Vagina (tissue), 2 donors: ENCODE results near the gene NACA2. TPM values are rescaled to one million over a fixed set of nuclear protein-coding genes. Genes with fewer than 3 reads are reported as not detected.

ENCODE experiments used
- DNase-seq, 2 donors: peaks; one replicate each; pipeline ENCODE4 v3.0.0-alpha.2; 2017; ENCODE audit errors: extremely low spot score in 2 of 2
- H3K27ac ChIP-seq: fragments of 200-600 bp; sonication (generic); one replicate; pipeline ENCODE4 v1.5.1; 2019
- H3K27me3 ChIP-seq: fragments of 200-600 bp; sonication (generic); one replicate; pipeline ENCODE4 v1.5.1; 2019
- H3K36me3 ChIP-seq, 2 donors: fragments of 200-600 bp; sonication (generic); one replicate each; pipeline ENCODE4 v1.5.1; 2017 to 2019
- H3K4me1 ChIP-seq: fragments of 200-600 bp; sonication (generic); one replicate; pipeline ENCODE4 v1.5.1; 2019
- H3K4me3 ChIP-seq, 2 donors: fragments of 200-600 bp; sonication (generic); 1 replicate in 1 of 2; 2 replicates in 1 of 2; pipeline ENCODE4 v1.5.1; 2016 to 2019
- H3K9me3 ChIP-seq: fragments of 200-600 bp; sonication (generic); one replicate; pipeline ENCODE4 v1.5.1; 2019
- POLR2A ChIP-seq, 2 donors: fragments of 450-650 bp; IDR thresholded peaks; one replicate each; pipeline ENCODE4 v1.6.1; 2017; ENCODE audit warnings: antibody characterized with exemption in 2 of 2, mild to moderate bottlenecking in 2 of 2, moderate library complexity in 2 of 2
- POLR2AphosphoS5 ChIP-seq, 2 donors: sonication (generic); formaldehyde crosslinking; IDR thresholded peaks; one replicate each; pipeline ENCODE4 v1.9.0; 2017; ENCODE audit warnings: antibody characterized with exemption in 2 of 2, mild to moderate bottlenecking in 2 of 2, low read depth in 1 of 2; ENCODE audit not compliant: insufficient read depth in 1 of 2
- intact Hi-C: fragments of 100-400 bp; cut with DNase I; formaldehyde crosslinking; loops from one replicate; pipeline ENCODE4 v1.15.1; 2023
- total RNA-seq: library from RNA; depleted of rRNA; stranded (reverse); fragments of >200 nt; gene quantifications from one replicate; pipeline ENCODE4 v1.2.3, GENCODE V29; 2016
- TF ChIP-seq, protein P1 (sequence below), 3 experiments: fragments of 450-650 bp in 2 of 3; fragments of 200-600 bp in 1 of 3; sonication (generic) in 1 of 3; IDR thresholded peaks; one replicate each; pipeline ENCODE4 v1.5.1; 2017 to 2019; ENCODE audit warnings: antibody characterized with exemption in 3 of 3, mild to moderate bottlenecking in 2 of 3, moderate library complexity in 2 of 3

The NACA2 gene
- total RNA-seq, 1 donor from 2014 or later, result not detected

DNA sequence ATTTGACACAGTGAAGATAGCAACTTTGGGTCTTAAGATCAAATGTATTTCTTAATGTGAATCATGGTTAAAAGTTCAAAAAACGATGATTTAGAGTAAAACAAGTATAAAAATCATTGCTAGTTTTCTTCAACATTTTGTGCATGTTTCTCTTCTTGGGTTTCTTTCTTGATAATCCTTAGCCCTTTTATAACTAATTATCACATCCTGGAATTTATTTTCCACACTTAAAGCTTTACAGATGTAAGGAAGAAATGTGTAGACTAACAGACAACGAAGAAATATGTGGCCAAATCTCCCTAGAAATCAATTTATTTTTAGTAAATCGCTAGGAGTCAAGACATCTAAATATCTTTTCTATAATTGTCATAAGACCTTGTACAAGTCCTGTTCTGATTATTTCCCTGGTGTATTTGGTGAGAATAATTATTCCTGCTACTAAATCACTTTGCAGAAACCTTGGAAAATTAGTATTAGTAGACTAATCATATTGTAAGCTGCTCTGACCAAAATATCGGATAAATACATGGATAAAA, 4.9 kb downstream of the NACA2 start:
- Histone ChIP-seq H3K27me3 (no peaks in the 10 kb centered on the region), H3K27ac (no peak overlapping the region), H3K36me3 (no peaks in the 10 kb centered on the region), H3K4me3 (no peak overlapping the region), H3K4me1 (no peaks in the 10 kb centered on the region), H3K9me3 (no peaks in the 10 kb centered on the region)
- TF ChIP-seq POLR2AphosphoS5 (IDR thresholded peaks at IDR 0.05; ENCODE audit: insufficient read depth in 1 of 2, low read depth in 1 of 2) (no peak), POLR2A (IDR thresholded peaks at IDR 0.05) (no peak)
- TF ChIP-seq, protein P1, sequence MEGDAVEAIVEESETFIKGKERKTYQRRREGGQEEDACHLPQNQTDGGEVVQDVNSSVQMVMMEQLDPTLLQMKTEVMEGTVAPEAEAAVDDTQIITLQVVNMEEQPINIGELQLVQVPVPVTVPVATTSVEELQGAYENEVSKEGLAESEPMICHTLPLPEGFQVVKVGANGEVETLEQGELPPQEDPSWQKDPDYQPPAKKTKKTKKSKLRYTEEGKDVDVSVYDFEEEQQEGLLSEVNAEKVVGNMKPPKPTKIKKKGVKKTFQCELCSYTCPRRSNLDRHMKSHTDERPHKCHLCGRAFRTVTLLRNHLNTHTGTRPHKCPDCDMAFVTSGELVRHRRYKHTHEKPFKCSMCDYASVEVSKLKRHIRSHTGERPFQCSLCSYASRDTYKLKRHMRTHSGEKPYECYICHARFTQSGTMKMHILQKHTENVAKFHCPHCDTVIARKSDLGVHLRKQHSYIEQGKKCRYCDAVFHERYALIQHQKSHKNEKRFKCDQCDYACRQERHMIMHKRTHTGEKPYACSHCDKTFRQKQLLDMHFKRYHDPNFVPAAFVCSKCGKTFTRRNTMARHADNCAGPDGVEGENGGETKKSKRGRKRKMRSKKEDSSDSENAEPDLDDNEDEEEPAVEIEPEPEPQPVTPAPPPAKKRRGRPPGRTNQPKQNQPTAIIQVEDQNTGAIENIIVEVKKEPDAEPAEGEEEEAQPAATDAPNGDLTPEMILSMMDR (IDR thresholded peaks at IDR 0.05), result no peak
- no peak for DNase-seq
- intact Hi-C loops, result no loop called here

- intact Hi-C loops, result no loop called here
- Histone ChIP-seq H3K4me3 (no peak overlapping the region), H3K4me1 (no peaks in the 10 kb centered on the region), H3K27ac (no peak overlapping the region), H3K27me3 (no peaks in the 10 kb centered on the region), H3K9me3 (no peaks in the 10 kb centered on the region), H3K36me3 (no peaks in the 10 kb centered on the region)
- DNase-seq, result no peak
- TF ChIP-seq, protein P1 (IDR thresholded peaks at IDR 0.05), result no peak
- TF ChIP-seq POLR2A (IDR thresholded peaks at IDR 0.05), result no peak
- no peak for TF ChIP-seq POLR2AphosphoS5 (IDR thresholded peaks at IDR 0.05; ENCODE audit: insufficient read depth in 1 of 2, low read depth in 1 of 2)
Observed at GRCh38 chr17:61584866-61585265, 6.2 kb downstream of the NACA2 start.

GRCh38 chr17:61584266-61584665, 6.8 kb downstream of the NACA2 start:
- Histone ChIP-seq H3K36me3 (no peaks in the 10 kb centered on the region), H3K27me3 (no peaks in the 10 kb centered on the region), H3K4me3 (no peak overlapping the region), H3K4me1 (no peaks in the 10 kb centered on the region), H3K9me3 (no peaks in the 10 kb centered on the region), H3K27ac (no peak overlapping the region)
- no peak for DNase-seq
- TF ChIP-seq POLR2A (IDR thresholded peaks at IDR 0.05) (no peak), POLR2AphosphoS5 (IDR thresholded peaks at IDR 0.05; ENCODE audit: insufficient read depth in 1 of 2, low read depth in 1 of 2) (no peak)
- TF ChIP-seq, protein P1 (IDR thresholded peaks at IDR 0.05), result no peak
- intact Hi-C loops, result no loop called here

GRCh38 chr17:61583660-61584264, 7.3 kb downstream of the NACA2 start:
- Histone ChIP-seq H3K4me1 (no peaks in the 10 kb centered on the region), H3K4me3 (no peak overlapping the region), H3K36me3 (no peaks in the 10 kb centered on the region), H3K27ac (no peak overlapping the region), H3K27me3 (no peaks in the 10 kb centered on the region), H3K9me3 (no peaks in the 10 kb centered on the region)
- TF ChIP-seq POLR2A (IDR thresholded peaks at IDR 0.05), result no peak
- TF ChIP-seq POLR2AphosphoS5 (IDR thresholded peaks at IDR 0.05; ENCODE audit: insufficient read depth in 1 of 2, low read depth in 1 of 2), result no peak
- TF ChIP-seq, protein P1 (IDR thresholded peaks at IDR 0.05), result no peak
- intact Hi-C loops, result no loop called here
- no peak for DNase-seq

- H3K36me3 ChIP-seq, result no peaks in the 10 kb centered on the region
- H3K27ac ChIP-seq, result no peak overlapping the region
- intact Hi-C loops, result no loop called here
- no peak overlapping the region for H3K4me3 ChIP-seq
- H3K9me3 ChIP-seq, result no peaks in the 10 kb centered on the region
- H3K4me1 ChIP-seq, result no peaks in the 10 kb centered on the region
- no peaks in the 10 kb centered on the region for H3K27me3 ChIP-seq
- TF ChIP-seq POLR2A (IDR thresholded peaks at IDR 0.05), result no peak
- TF ChIP-seq POLR2AphosphoS5 (IDR thresholded peaks at IDR 0.05; ENCODE audit: insufficient read depth in 1 of 2, low read depth in 1 of 2), result no peak
- TF ChIP-seq, protein P1 (IDR thresholded peaks at IDR 0.05), result no peak
- DNase-seq, result no peak
Observed at GRCh38 chr17:61583242-61583641, 7.8 kb downstream of the NACA2 start.
